Measurements from ENCODE around the gene RICTOR.

The RICTOR gene

GRCh38 chr5:39020458-39020857 lies 53.7 kb downstream of the RICTOR start:
- H3K27me3 ChIP-seq (ENCODE audit: control insufficient read depth, insufficient read depth, low read length): no peaks in the 10 kb centered on the region
- H3K9me3 ChIP-seq (ENCODE audit: control insufficient read depth, low read length): no peaks in the 10 kb centered on the region
- no peak overlapping the region for H3K9ac ChIP-seq
- H3K4me3 ChIP-seq (ENCODE audit: low read depth, low read length): no peak overlapping the region
- H3K4me1 ChIP-seq: peaks cover 6% of the 10 kb centered on the region
- peaks cover 9% of the 10 kb centered on the region for H3K79me2 ChIP-seq
- H3K4me2 ChIP-seq (ENCODE audit: low read length): no peak overlapping the region
- TF ChIP-seq CTCF (IDR thresholded peaks at IDR 0.05): no peak
- H3K36me3 ChIP-seq (ENCODE audit: control insufficient read depth, insufficient read depth, low read length): no peaks in the 10 kb centered on the region
- H2AFZ ChIP-seq: no peak overlapping the region
- no peak overlapping the region for H3K27ac ChIP-seq

DNA sequence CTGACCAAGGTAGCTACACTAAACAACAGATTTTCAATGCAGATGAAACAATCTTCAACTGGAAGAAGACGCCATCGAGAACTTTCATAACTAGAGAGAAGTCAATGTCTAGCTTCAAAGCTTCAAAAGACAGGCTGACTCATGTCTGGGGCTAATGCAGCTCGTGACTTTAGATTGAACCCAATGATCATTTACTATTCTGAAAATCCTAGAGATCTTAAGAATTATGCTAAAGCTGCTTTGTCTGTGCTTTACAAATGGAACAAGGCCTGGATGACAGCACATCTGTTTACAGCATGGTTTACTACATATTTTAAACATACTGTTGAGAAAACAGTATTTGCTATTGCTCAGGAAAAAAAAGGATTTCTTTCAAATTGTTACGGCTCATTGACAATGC lies 54.9 kb downstream of the RICTOR start:
- H3K9me3 ChIP-seq (ENCODE audit: control insufficient read depth, low read length): no peaks in the 10 kb centered on the region
- no peak overlapping the region for H3K4me2 ChIP-seq (ENCODE audit: low read length)
- H3K36me3 ChIP-seq (ENCODE audit: control insufficient read depth, insufficient read depth, low read length): no peaks in the 10 kb centered on the region
- H3K27ac ChIP-seq: no peak overlapping the region
- no peak overlapping the region for H3K4me3 ChIP-seq (ENCODE audit: low read depth, low read length)
- peaks cover 3% of the 10 kb centered on the region for H3K79me2 ChIP-seq
- TF ChIP-seq CTCF (IDR thresholded peaks at IDR 0.05): no peak
- no peak overlapping the region for H2AFZ ChIP-seq
- H3K9ac ChIP-seq: no peak overlapping the region
- peaks cover 6% of the 10 kb centered on the region for H3K4me1 ChIP-seq
- H3K27me3 ChIP-seq (ENCODE audit: control insufficient read depth, insufficient read depth, low read length): no peaks in the 10 kb centered on the region

DNA sequence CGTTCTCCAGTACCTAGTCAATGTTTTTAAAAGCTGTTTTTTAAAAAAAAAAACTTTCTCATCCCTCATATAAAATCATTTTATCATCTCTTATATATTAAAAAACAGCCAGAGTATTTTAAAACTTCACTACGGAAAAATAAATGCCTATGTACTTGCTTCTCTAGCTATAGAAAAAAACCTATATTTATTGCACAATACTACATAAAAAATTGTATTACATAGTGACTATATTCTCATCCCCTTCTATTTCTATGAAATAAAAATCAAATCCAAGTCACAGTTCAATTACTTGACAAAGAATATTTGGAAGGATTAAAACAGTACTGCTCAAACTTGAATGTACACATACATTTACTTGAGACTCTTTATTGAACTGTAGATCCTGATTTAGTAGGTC lies 56.7 kb downstream of the RICTOR start:
- H3K27ac ChIP-seq: no peak overlapping the region
- no peaks in the 10 kb centered on the region for H3K36me3 ChIP-seq (ENCODE audit: control insufficient read depth, insufficient read depth, low read length)

DNA sequence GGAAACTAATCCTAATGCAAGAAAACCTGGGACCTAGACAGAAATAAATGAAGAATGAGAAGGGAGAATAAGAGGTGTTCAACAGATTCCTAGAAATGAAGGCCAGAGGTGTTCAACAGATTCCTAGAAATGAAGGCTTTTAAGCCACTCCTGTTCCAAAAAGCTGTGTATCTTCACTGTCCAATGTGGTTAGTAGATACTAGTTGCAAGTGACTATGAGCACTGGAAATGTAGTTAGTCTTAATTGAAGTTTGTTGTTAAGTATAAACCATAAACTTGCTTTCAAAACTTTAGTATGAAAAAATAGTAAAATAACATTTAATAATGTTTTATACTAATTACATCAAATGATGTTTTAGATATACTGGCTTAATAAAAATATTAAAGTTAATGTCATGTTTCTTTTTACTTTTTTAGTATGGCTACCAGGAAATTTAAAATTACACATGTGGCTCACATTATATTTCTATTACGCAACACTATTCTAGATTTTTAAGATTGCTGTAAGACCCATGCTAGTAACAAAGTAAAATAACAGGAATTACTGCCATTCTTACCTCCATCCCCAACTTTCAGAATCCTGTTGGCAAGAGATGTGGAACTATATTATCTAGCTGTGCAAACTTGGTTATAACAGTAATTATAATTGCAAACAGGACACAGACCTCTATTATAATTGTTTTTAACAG lies 57.5 kb downstream of the RICTOR start:
- H3K79me2 ChIP-seq: no peaks in the 10 kb centered on the region
- no peak overlapping the region for H2AFZ ChIP-seq
- no peaks in the 10 kb centered on the region for H3K4me1 ChIP-seq
- no peak overlapping the region for H3K4me3 ChIP-seq (ENCODE audit: low read depth, low read length)
- no peak overlapping the region for H3K4me2 ChIP-seq (ENCODE audit: low read length)
- no peak overlapping the region for H3K9ac ChIP-seq
- H3K36me3 ChIP-seq (ENCODE audit: control insufficient read depth, insufficient read depth, low read length): no peaks in the 10 kb centered on the region
- H3K27ac ChIP-seq: no peak overlapping the region
- no peaks in the 10 kb centered on the region for H3K9me3 ChIP-seq (ENCODE audit: control insufficient read depth, low read length)
- no peak for TF ChIP-seq CTCF (IDR thresholded peaks at IDR 0.05)
- no peaks in the 10 kb centered on the region for H3K27me3 ChIP-seq (ENCODE audit: control insufficient read depth, insufficient read depth, low read length)

More for the DNA sequence above, 56.7 kb downstream of the RICTOR start:
- Histone ChIP-seq H2AFZ (no peak overlapping the region), H3K4me3 (ENCODE audit: low read depth, low read length) (no peak overlapping the region), H3K4me1 (no peaks in the 10 kb centered on the region), H3K9ac (no peak overlapping the region), H3K79me2 (no peaks in the 10 kb centered on the region), H3K9me3 (ENCODE audit: control insufficient read depth, low read length) (no peaks in the 10 kb centered on the region), H3K27me3 (ENCODE audit: control insufficient read depth, insufficient read depth, low read length) (no peaks in the 10 kb centered on the region), H3K4me2 (ENCODE audit: low read length) (no peak overlapping the region)
- no peak for TF ChIP-seq CTCF (IDR thresholded peaks at IDR 0.05)
